Measurements from ENCODE around the gene TFDP1.

Gene TFDP1

DNA sequence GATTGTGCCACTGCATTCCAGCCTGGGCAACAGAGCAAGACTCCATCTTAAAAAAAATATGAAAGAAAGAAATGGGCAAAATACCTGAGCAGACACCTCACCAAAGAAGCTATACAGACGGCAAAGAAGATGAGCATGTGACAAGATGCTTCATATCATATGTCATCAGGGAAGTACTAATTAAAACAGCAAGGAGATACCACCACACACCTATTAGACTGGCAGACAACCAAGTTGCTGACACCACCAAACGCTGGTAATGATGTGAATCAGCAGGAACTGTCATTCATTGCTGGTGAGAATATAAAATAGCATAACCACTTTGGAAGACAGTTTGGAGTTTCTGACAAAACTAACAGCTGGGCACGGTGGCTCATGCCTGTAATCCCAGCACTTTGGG is 11.5 kb upstream of the TFDP1 start:
- no peak overlapping the region for H3K4me3 ChIP-seq (ENCODE audit: low read length)
- TF ChIP-seq ZNF274 (IDR thresholded peaks at IDR 0.05; ENCODE audit: low read depth, low read length), result no peak

DNA sequence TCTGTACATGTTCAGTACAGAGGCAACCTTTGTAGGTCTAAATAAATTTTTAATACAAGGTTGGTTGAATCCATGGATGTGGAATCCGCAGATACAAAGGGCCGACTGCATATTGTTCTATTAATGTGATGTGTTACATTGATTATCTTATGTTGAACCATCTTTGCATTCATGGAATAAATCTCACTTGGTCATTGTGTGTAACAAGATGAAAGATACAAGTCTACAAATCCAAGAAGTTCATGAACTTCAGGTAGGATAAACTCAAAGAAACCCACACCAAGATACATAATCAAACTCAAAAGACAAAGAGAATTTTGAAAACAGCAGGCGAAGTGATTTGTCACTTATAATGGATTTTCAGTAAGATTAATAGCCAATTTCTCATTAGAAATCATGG is 8.0 kb upstream of the TFDP1 start:
- H3K4me3 ChIP-seq (ENCODE audit: low read length), result no peak overlapping the region
- TF ChIP-seq ZNF274 (IDR thresholded peaks at IDR 0.05; ENCODE audit: low read depth, low read length), result no peak

DNA sequence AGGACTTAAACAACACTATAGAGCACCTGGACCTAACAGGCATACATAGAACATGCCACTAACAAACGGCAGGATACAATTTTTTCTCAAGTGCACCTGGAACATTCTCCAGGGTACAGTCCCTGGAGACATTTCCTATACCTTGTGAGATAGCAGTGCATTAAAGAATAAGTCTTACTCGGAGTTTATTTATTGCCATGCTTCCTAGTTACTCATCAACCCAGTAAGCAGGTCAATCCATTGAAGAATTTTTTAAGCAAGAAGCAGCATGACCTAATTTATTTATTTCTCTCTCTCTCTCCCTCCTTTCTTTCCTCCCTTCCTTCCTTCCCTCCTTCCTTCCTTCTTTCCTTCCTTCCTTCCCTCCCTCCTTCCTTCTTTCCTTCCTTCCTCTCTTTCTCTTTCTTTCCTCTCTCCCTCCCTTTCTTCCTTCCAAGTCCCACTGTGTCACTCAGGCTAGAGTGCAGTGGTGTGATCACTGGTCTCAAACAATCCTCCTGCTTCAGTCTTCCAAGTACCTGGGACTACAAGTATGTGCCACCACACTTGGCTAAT is 6.6 kb upstream of the TFDP1 start:
- TF ChIP-seq ZNF274 (IDR thresholded peaks at IDR 0.05; ENCODE audit: low read depth, low read length), result no peak
- H3K4me3 ChIP-seq (ENCODE audit: low read length), result no peak overlapping the region

DNA sequence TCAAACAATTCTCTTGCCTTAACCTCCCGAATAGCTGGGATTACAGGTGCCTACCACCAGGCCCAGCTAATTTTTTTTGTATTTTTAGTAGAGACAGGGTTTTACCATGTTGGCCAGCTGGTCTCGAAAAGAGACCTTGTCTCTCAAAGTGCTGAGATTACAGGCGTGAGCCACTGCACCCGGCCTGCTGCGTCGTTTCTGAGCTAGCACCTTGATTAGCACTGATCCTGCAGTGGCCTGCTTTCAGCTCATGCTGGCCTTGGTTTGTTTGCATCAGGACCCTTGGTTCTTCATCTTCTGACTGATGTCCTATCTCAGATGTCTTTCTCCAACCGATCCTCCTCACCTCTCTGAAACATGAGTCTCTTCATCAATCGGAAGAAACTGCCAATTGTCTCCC is 4.9 kb upstream of the TFDP1 start:
- TF ChIP-seq ZNF274 (IDR thresholded peaks at IDR 0.05; ENCODE audit: low read depth, low read length), result no peak

DNA sequence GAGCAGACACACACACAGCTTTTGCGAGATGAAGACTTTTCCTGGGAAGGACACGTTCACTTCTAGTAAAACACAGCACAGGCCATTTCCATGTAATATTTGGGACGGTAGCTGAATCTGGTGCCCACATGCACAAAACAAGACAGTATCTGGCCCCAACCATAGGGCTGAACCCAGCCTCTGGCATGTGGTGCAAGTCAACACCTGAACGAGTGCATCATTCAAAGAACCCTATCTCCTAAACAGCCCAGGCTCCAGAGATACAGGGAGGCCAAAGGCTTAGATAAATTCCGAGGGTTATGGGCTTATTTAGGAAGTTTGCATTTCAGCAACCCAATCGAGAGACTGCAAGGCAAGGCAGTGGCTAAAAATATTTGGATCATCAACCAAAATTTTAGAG is 2.7 kb upstream of the TFDP1 start:
- TF ChIP-seq ZNF274 (IDR thresholded peaks at IDR 0.05; ENCODE audit: low read depth, low read length), result no peak
- no peak overlapping the region for H3K4me3 ChIP-seq (ENCODE audit: low read length)

More for the DNA sequence above, 4.9 kb upstream of the TFDP1 start:
- no peak overlapping the region for H3K4me3 ChIP-seq (ENCODE audit: low read length)

- no peak overlapping the region for H3K4me3 ChIP-seq (ENCODE audit: low read length)
- TF ChIP-seq ZNF274 (IDR thresholded peaks at IDR 0.05; ENCODE audit: low read depth, low read length), result no peak
Observed at GRCh38 chr13:113582841-113583631, 1.5 kb upstream of the TFDP1 start.

- peak overlapping the region; percentile 95 for H3K4me3 ChIP-seq (ENCODE audit: low read length)
- TF ChIP-seq ZNF274 (IDR thresholded peaks at IDR 0.05; ENCODE audit: low read depth, low read length), result no peak
Observed at GRCh38 chr13:113584870-113585671, 518 bp downstream of the TFDP1 start.

DNA sequence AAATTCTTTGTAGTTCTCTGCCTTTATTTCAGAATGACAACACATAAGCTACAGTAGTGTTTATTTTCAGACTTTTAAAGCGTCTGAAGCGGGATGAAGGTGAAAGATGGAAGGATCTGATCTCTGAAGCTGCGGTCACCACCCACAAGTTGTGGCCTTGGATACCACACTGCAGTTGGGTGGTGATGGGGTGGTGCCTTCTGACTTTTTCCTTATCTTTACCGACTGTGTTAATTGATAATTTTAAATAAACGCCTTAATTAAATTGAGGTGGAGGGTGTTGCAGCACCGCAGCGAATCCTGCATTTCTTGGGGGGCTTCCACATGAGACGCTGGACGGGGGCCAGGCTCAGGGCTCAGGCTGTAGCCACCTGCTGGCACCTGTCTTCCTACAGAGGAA is 1.3 kb downstream of the TFDP1 start:
- peak overlapping the region; percentile 95 for H3K4me3 ChIP-seq (ENCODE audit: low read length)
- TF ChIP-seq ZNF274 (IDR thresholded peaks at IDR 0.05; ENCODE audit: low read depth, low read length), result no peak

DNA sequence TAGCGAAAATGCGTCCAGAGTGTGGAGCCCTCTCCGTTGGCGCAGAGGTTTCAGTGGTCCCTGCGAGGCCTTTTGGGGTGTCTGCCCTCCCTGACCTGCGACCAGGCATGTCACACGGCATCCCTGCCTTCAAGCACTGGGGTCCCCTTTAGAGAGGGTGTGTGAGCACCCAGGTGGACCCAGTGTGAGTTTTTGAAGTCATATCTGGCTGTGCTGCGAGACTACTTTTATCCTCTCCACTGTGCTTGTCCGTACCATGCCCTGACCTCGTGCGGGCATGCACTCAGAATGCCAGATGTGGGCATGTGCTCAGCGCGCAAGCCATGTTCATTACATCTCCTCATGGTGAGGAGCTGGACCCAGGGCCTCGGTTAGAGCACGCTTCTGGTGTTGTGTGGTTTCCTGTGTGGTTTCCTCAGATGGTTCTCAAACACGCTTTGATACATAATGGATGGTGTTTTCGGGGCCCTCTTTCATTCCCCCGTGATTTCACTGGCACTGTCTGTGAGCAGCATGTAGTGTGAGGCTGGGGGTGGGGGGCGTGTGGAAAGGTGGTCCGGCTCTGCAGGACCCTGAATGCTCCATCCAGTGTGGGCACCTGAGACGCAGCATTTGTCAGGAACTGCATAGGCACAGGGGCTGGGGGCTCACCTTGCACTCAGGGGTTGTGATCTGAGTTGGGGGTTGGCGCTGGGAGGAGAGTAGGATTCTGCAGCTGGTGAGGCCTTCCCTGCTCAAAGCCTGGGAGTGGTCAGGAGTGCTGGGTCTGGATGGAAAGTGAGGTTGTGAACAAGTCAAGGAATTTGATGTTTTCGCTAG is 2.3 kb downstream of the TFDP1 start:
- no peak overlapping the region; the same call in 1 of the 2 replicates for H3K4me3 ChIP-seq (ENCODE audit: low read length)
- TF ChIP-seq ZNF274 (IDR thresholded peaks at IDR 0.05; ENCODE audit: low read depth, low read length), result no peak

- TF ChIP-seq ZNF274 (IDR thresholded peaks at IDR 0.05; ENCODE audit: low read depth, low read length), result no peak
- H3K4me3 ChIP-seq (ENCODE audit: low read length), result no peak overlapping the region
Observed at GRCh38 chr13:113588394-113589111, 4.0 kb downstream of the TFDP1 start.

DNA sequence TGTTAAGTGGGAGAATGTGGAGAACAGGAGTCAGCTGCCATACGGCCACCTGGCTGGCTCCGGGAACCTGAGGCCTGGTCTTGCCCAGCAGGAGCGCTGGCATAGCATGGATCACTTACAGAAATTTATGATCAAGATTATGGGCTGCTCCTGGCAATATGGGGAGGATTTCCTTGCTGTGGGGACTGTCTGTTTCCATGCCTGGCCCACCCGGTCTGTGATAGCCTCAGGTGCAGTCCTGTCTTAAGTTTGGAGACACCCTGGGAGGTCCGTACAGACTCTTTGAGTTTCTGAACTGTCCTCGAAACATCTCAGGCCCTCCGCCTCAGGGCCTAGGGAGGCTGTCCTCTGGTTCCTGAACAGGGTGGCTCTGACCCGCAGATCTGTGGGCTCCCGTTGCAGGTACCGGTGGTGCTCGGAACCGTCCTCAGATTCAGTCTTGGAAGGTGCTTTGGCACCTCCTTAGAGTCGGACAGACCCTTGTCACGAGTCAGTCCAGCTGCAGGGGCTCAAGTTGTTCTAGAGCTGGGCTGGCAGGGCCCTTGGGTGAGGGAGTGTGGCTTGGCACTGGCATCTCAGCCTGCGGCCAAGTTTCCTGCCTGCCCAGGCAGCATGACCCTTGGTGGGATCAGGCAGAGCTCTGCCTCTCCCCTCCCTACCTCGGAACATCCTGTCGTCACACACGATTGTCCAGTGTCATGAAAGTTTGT is 4.9 kb downstream of the TFDP1 start:
- H3K4me3 ChIP-seq (ENCODE audit: low read length), result no peak overlapping the region
- no peak for TF ChIP-seq ZNF274 (IDR thresholded peaks at IDR 0.05; ENCODE audit: low read depth, low read length)

GRCh38 chr13:113589961-113590339 is 5.4 kb downstream of the TFDP1 start:
- TF ChIP-seq ZNF274 (IDR thresholded peaks at IDR 0.05; ENCODE audit: low read depth, low read length), result no peak

GRCh38 chr13:113591750-113592149 is 7.2 kb downstream of the TFDP1 start:
- no peak for TF ChIP-seq ZNF274 (IDR thresholded peaks at IDR 0.05; ENCODE audit: low read depth, low read length)
- H3K4me3 ChIP-seq (ENCODE audit: low read length), result no peak overlapping the region

More at GRCh38 chr13:113589961-113590339, 5.4 kb downstream of the TFDP1 start:
- no peak overlapping the region for H3K4me3 ChIP-seq (ENCODE audit: low read length)

Data from GM08714 (cell line).